Measurements from ENCODE around the gene ACTR5.

DNA sequence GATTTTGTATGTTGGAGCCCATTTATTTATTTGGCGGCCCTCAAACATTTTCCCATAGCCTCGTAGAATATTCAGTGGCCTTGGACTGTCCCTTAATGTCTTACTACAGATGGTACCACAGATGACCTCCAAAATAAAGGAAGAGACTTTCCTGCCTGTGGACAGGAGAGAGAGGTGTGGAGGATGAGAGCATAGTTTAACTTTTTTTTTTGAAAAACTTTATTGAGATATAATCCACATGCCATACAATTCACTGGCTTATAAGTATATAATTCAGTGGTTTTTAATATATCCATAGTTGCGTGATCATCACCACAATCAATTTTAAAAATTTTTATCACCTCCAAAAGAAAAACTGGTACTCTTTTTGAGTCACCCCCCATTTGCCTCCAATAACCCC, 52.6 kb downstream of the ACTR5 start:
- TF ChIP-seq, protein P1, sequence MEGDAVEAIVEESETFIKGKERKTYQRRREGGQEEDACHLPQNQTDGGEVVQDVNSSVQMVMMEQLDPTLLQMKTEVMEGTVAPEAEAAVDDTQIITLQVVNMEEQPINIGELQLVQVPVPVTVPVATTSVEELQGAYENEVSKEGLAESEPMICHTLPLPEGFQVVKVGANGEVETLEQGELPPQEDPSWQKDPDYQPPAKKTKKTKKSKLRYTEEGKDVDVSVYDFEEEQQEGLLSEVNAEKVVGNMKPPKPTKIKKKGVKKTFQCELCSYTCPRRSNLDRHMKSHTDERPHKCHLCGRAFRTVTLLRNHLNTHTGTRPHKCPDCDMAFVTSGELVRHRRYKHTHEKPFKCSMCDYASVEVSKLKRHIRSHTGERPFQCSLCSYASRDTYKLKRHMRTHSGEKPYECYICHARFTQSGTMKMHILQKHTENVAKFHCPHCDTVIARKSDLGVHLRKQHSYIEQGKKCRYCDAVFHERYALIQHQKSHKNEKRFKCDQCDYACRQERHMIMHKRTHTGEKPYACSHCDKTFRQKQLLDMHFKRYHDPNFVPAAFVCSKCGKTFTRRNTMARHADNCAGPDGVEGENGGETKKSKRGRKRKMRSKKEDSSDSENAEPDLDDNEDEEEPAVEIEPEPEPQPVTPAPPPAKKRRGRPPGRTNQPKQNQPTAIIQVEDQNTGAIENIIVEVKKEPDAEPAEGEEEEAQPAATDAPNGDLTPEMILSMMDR (IDR thresholded peaks at IDR 0.05; ENCODE audit: poor library complexity, severe bottlenecking), result no peak
- TF ChIP-seq, protein P2, sequence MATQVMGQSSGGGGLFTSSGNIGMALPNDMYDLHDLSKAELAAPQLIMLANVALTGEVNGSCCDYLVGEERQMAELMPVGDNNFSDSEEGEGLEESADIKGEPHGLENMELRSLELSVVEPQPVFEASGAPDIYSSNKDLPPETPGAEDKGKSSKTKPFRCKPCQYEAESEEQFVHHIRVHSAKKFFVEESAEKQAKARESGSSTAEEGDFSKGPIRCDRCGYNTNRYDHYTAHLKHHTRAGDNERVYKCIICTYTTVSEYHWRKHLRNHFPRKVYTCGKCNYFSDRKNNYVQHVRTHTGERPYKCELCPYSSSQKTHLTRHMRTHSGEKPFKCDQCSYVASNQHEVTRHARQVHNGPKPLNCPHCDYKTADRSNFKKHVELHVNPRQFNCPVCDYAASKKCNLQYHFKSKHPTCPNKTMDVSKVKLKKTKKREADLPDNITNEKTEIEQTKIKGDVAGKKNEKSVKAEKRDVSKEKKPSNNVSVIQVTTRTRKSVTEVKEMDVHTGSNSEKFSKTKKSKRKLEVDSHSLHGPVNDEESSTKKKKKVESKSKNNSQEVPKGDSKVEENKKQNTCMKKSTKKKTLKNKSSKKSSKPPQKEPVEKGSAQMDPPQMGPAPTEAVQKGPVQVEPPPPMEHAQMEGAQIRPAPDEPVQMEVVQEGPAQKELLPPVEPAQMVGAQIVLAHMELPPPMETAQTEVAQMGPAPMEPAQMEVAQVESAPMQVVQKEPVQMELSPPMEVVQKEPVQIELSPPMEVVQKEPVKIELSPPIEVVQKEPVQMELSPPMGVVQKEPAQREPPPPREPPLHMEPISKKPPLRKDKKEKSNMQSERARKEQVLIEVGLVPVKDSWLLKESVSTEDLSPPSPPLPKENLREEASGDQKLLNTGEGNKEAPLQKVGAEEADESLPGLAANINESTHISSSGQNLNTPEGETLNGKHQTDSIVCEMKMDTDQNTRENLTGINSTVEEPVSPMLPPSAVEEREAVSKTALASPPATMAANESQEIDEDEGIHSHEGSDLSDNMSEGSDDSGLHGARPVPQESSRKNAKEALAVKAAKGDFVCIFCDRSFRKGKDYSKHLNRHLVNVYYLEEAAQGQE (IDR thresholded peaks at IDR 0.05; ENCODE audit: borderline replicate concordance), result no peak
- TF ChIP-seq SMC3 (conservative IDR thresholded peaks at IDR 0.05; ENCODE audit: poor library complexity) (no peak), POLR2AphosphoS5 (IDR thresholded peaks at IDR 0.05) (no peak), EP300 (conservative IDR thresholded peaks at IDR 0.05; ENCODE audit: poor library complexity, severe bottlenecking) (no peak)

Measured in neural cell (in vitro differentiated cells).